ENCODE data around the gene NRAP. TPM values are rescaled to one million over a fixed set of nuclear protein-coding genes. Genes with fewer than 3 reads are reported as not detected.

Gene NRAP
- total RNA-seq, 1 experiment from 2014 or later: 0.05 TPM

GRCh38 chr10:113592380-113592779, 71.5 kb downstream of the NRAP start:
- Histone ChIP-seq H3K27me3 (replicated peaks; ENCODE audit: control insufficient read depth, insufficient read depth, low read length) (no peaks in the 10 kb centered on the region), H3K9me3 (no peaks in the 10 kb centered on the region), H3K4me1 (0 out of 2 replicates have a peak, but pooled peaks cover 7% of the 10 kb centered on the region), H3K36me3 (ENCODE audit: control insufficient read depth, insufficient read depth, low read length) (no peaks in the 10 kb centered on the region), H3K4me3 (ENCODE audit: low read depth, low read length) (no peak overlapping the region)
- Mint-ChIP-seq H3K4me1 (ENCODE audit: low read depth, unreplicated experiment) (peaks cover 7% of the 10 kb centered on the region), H3K4me3 (ENCODE audit: unreplicated experiment) (no peak overlapping the region), H3K27ac (ENCODE audit: unreplicated experiment) (no peak overlapping the region), H3K27me3 (ENCODE audit: insufficient read depth, unreplicated experiment) (no peaks in the 10 kb centered on the region), H3K36me3 (ENCODE audit: insufficient read depth, unreplicated experiment) (no peaks in the 10 kb centered on the region), H3K9me3 (ENCODE audit: unreplicated experiment) (no peaks in the 10 kb centered on the region)
- CTCF ChIA-PET: no interaction called here
- no TSS peak for BruUV-seq (replicated peaks)
- intact Hi-C loops (cut with micrococcal nuclease; ENCODE audit: unreplicated experiment): no loop called here
- POLR2A ChIA-PET: no interaction called here
- no peak for TF ChIP-seq CTCF (IDR thresholded peaks at IDR 0.05; ENCODE audit: insufficient read depth in 1 of 2, low read depth in 1 of 2, low read length in 1 of 2, severe bottlenecking in 1 of 2, unreplicated experiment in 1 of 2)
- DNase-seq: no peak

- intact Hi-C loops (cut with micrococcal nuclease; ENCODE audit: unreplicated experiment): no loop called here
- H3K36me3 ChIP-seq (ENCODE audit: control insufficient read depth, insufficient read depth, low read length): no peaks in the 10 kb centered on the region
- TF ChIP-seq CTCF (IDR thresholded peaks at IDR 0.05; ENCODE audit: insufficient read depth in 1 of 2, low read depth in 1 of 2, low read length in 1 of 2, severe bottlenecking in 1 of 2, unreplicated experiment in 1 of 2): no peak
- Mint-ChIP-seq H3K27me3 (ENCODE audit: insufficient read depth, unreplicated experiment) (no peaks in the 10 kb centered on the region), H3K4me3 (ENCODE audit: unreplicated experiment) (no peak overlapping the region), H3K4me1 (ENCODE audit: low read depth, unreplicated experiment) (peaks cover 7% of the 10 kb centered on the region), H3K36me3 (ENCODE audit: insufficient read depth, unreplicated experiment) (no peaks in the 10 kb centered on the region), H3K27ac (ENCODE audit: unreplicated experiment) (no peak overlapping the region), H3K9me3 (ENCODE audit: unreplicated experiment) (no peaks in the 10 kb centered on the region)
- ChIA-PET POLR2A (no interaction called here), CTCF (no interaction called here)
- no peak for DNase-seq
- H3K4me1 ChIP-seq: 0 out of 2 replicates have a peak, but pooled peaks cover 7% of the 10 kb centered on the region
- no peak overlapping the region for H3K4me3 ChIP-seq (ENCODE audit: low read depth, low read length)
- BruUV-seq (replicated peaks): no TSS peak
- no peaks in the 10 kb centered on the region for H3K27me3 ChIP-seq (replicated peaks; ENCODE audit: control insufficient read depth, insufficient read depth, low read length)
- no peaks in the 10 kb centered on the region for H3K9me3 ChIP-seq
Measured at GRCh38 chr10:113590581-113590980, 73.3 kb downstream of the NRAP start.

GRCh38 chr10:113589201-113589770, 74.6 kb downstream of the NRAP start:
- H3K4me3 ChIP-seq (ENCODE audit: low read depth, low read length): no peak overlapping the region
- Mint-ChIP-seq H3K27me3 (ENCODE audit: insufficient read depth, unreplicated experiment) (no peaks in the 10 kb centered on the region), H3K9me3 (ENCODE audit: unreplicated experiment) (no peaks in the 10 kb centered on the region), H3K4me1 (ENCODE audit: low read depth, unreplicated experiment) (peaks cover 7% of the 10 kb centered on the region), H3K4me3 (ENCODE audit: unreplicated experiment) (no peak overlapping the region), H3K36me3 (ENCODE audit: insufficient read depth, unreplicated experiment) (no peaks in the 10 kb centered on the region), H3K27ac (ENCODE audit: unreplicated experiment) (no peak overlapping the region)
- 0 out of 2 replicates have a peak, but pooled peaks cover 7% of the 10 kb centered on the region for H3K4me1 ChIP-seq
- TF ChIP-seq CTCF (IDR thresholded peaks at IDR 0.05; ENCODE audit: insufficient read depth in 1 of 2, low read depth in 1 of 2, low read length in 1 of 2, severe bottlenecking in 1 of 2, unreplicated experiment in 1 of 2): no peak
- ChIA-PET CTCF (no interaction called here), POLR2A (no interaction called here)
- intact Hi-C loops (cut with micrococcal nuclease; ENCODE audit: unreplicated experiment): no loop called here
- TSS peak; percentile 78 for BruUV-seq (replicated peaks)
- H3K9me3 ChIP-seq: no peaks in the 10 kb centered on the region
- no peaks in the 10 kb centered on the region for H3K27me3 ChIP-seq (replicated peaks; ENCODE audit: control insufficient read depth, insufficient read depth, low read length)
- DNase-seq: peak in 1 of 2 experiments; percentile 20
- no peaks in the 10 kb centered on the region for H3K36me3 ChIP-seq (ENCODE audit: control insufficient read depth, insufficient read depth, low read length)

All from Caco-2 (cell line).